Uterus (tissue), 4 donors: ENCODE data around the gene FYTTD1. TPM values are rescaled to one million over a fixed set of nuclear protein-coding genes. Genes with fewer than 3 reads are reported as not detected.
"Not testable (repeated sequence)": the region's sequence is repeated elsewhere in the genome, so short reads cannot be mapped to it uniquely, and the experiment has no call there.

Experiments used
- DNase-seq, 2 donors: peaks; one replicate each; pipeline ENCODE4 v3.0.0-alpha.2; 2019 to 2020
- H3K27ac ChIP-seq, 2 donors: fragments of 200-600 bp; sonication (generic); 1 replicate in 1 of 2; 2 replicates in 1 of 2; pipeline ENCODE4 v1.5.1; 2016 to 2018
- H3K27me3 ChIP-seq, 2 donors: fragments of 200-600 bp; sonication (generic); one replicate each; pipeline ENCODE4 v1.5.1; 2018 to 2019; ENCODE audit warnings: control low read depth in 1 of 2
- H3K36me3 ChIP-seq, 2 donors: fragments of 200-600 bp; sonication (generic); one replicate each; pipeline ENCODE4 v1.5.1; 2019; ENCODE audit warnings: control low read depth in 1 of 2
- H3K4me1 ChIP-seq, 2 donors: fragments of 200-600 bp; sonication (generic); one replicate each; pipeline ENCODE4 v1.5.1; 2018 to 2019; ENCODE audit warnings: control low read depth in 1 of 2
- H3K4me3 ChIP-seq, 2 donors: fragments of 200-600 bp; sonication (generic); 1 replicate in 1 of 2; 2 replicates in 1 of 2; pipeline ENCODE4 v1.5.1; 2018 to 2019; ENCODE audit warnings: mild to moderate bottlenecking in 1 of 2
- H3K9me3 ChIP-seq, 2 donors: fragments of 200-600 bp; sonication (generic); one replicate each; pipeline ENCODE4 v1.5.1; 2019; ENCODE audit warnings: control low read depth in 1 of 2
- POLR2A ChIP-seq, 2 donors: fragments of 450-650 bp; IDR thresholded peaks; one replicate each; pipeline ENCODE4 v1.6.1; 2016; ENCODE audit warnings: antibody characterized with exemption in 2 of 2, mild to moderate bottlenecking in 1 of 2, moderate library complexity in 1 of 2
- intact Hi-C: fragments of 100-400 bp; cut with DNase I; formaldehyde crosslinking; loops from one replicate; pipeline ENCODE4 v1.15.1; 2023; ENCODE audit warnings: low total_unique reads
- total RNA-seq, 4 donors: library from RNA; depleted of rRNA in 3 of 4; stranded (reverse); fragments of >200 nt in 3 of 4; gene quantifications; one replicate each; pipeline versions ENCODE4 v1.1.0 to v1.2.4, GENCODE V29; 2014 to 2023
- TF ChIP-seq, protein P1 (sequence below), 4 experiments: fragments of 200-600 bp in 2 of 4; fragments of 450-650 bp in 2 of 4; sonication (generic) in 2 of 4; IDR thresholded peaks; one replicate each; pipeline ENCODE4 v1.5.1; 2016 to 2019; ENCODE audit warnings: antibody characterized with exemption in 4 of 4, mild to moderate bottlenecking in 2 of 4, moderate library complexity in 1 of 4
- donor health status: DM: yes; HTN: yes; CAD: no.

Gene FYTTD1, protein sequence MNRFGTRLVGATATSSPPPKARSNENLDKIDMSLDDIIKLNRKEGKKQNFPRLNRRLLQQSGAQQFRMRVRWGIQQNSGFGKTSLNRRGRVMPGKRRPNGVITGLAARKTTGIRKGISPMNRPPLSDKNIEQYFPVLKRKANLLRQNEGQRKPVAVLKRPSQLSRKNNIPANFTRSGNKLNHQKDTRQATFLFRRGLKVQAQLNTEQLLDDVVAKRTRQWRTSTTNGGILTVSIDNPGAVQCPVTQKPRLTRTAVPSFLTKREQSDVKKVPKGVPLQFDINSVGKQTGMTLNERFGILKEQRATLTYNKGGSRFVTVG
- 100 to 1,000 TPM in 1 of 4 donors, 10 to 100 TPM in 3; 22.5 to 100 (median 45.5) TPM for total RNA-seq

- Histone ChIP-seq H3K36me3 (no peaks in the 10 kb centered on the region), H3K27me3 (no peaks in the 10 kb centered on the region), H3K9me3 (no peaks in the 10 kb centered on the region), H3K4me1 (peaks cover 9 to 10% of the 10 kb centered on the region in 2 donors), H3K4me3 (peak within 1 kb of the TSS; percentile 69 to 74), H3K27ac (peak within 1 kb of the TSS; percentile 95 to 96)
- TF ChIP-seq, protein P1, sequence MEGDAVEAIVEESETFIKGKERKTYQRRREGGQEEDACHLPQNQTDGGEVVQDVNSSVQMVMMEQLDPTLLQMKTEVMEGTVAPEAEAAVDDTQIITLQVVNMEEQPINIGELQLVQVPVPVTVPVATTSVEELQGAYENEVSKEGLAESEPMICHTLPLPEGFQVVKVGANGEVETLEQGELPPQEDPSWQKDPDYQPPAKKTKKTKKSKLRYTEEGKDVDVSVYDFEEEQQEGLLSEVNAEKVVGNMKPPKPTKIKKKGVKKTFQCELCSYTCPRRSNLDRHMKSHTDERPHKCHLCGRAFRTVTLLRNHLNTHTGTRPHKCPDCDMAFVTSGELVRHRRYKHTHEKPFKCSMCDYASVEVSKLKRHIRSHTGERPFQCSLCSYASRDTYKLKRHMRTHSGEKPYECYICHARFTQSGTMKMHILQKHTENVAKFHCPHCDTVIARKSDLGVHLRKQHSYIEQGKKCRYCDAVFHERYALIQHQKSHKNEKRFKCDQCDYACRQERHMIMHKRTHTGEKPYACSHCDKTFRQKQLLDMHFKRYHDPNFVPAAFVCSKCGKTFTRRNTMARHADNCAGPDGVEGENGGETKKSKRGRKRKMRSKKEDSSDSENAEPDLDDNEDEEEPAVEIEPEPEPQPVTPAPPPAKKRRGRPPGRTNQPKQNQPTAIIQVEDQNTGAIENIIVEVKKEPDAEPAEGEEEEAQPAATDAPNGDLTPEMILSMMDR (IDR thresholded peaks at IDR 0.05) = peak; percentile 31 to 77 (median 68)
- TF ChIP-seq POLR2A (IDR thresholded peaks at IDR 0.05) = peak; percentile 65 to 88
- intact Hi-C loops = no loop called here
- peak; percentile 86 to 92 for DNase-seq
Observed at GRCh38 chr3:197749601-197750395, at the start of gene FYTTD1. Gene FYTTD1, plus strand, starts transcription at chr3:197749883. Its CDS starts 89 bp downstream, at chr3:197749972.

GRCh38 chr3:197700095-197700494 lies 49.6 kb upstream of the FYTTD1 start:
- intact Hi-C loops = no loop called here
- TF ChIP-seq, protein P1 (IDR thresholded peaks at IDR 0.05) = no peak
- no peak for TF ChIP-seq POLR2A (IDR thresholded peaks at IDR 0.05)
- H3K9me3 ChIP-seq = no peaks in the 10 kb centered on the region
- H3K27me3 ChIP-seq = no peaks in the 10 kb centered on the region
- H3K36me3 ChIP-seq = no peaks in the 10 kb centered on the region
- H3K27ac ChIP-seq = no peak overlapping the region
- no peak overlapping the region for H3K4me3 ChIP-seq
- no peaks in the 10 kb centered on the region for H3K4me1 ChIP-seq
- no peak for DNase-seq

DNA sequence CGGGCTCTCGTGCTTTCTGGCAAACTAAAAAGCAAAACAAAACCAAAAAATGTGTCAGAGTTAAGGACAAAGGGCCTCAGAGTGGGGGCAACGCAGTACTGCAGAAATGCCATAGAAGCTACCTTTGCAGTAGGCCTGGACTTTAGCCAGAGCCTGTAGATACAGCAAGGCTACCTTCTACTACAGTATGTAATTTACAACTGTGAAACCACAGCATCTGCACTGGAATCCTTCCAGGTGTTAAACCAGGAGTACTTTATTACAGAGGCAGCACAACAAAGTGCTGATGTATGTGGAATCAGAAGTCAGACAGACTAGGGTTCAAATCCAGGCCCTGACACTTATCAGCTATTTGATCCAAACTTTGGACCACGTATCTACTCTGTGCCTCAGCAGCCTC lies 47.8 kb upstream of the FYTTD1 start:
- H3K4me1 ChIP-seq = no peaks in the 10 kb centered on the region
- H3K4me3 ChIP-seq = no peak overlapping the region
- no peak overlapping the region for H3K27ac ChIP-seq
- H3K36me3 ChIP-seq = no peaks in the 10 kb centered on the region
- intact Hi-C loops = no loop called here
- H3K27me3 ChIP-seq = no peaks in the 10 kb centered on the region
- no peak for TF ChIP-seq POLR2A (IDR thresholded peaks at IDR 0.05)
- TF ChIP-seq, protein P1 (IDR thresholded peaks at IDR 0.05) = no peak
- no peaks in the 10 kb centered on the region for H3K9me3 ChIP-seq
- no peak for DNase-seq

- no peak overlapping the region for H3K4me3 ChIP-seq
- no peak overlapping the region for H3K27ac ChIP-seq
- DNase-seq = no peak
- no peaks in the 10 kb centered on the region for H3K4me1 ChIP-seq
- H3K36me3 ChIP-seq = no peaks in the 10 kb centered on the region
- H3K27me3 ChIP-seq = no peaks in the 10 kb centered on the region
- intact Hi-C loops = no loop called here
- TF ChIP-seq, protein P1 (IDR thresholded peaks at IDR 0.05) = no peak
- TF ChIP-seq POLR2A (IDR thresholded peaks at IDR 0.05) = no peak
- H3K9me3 ChIP-seq = no peaks in the 10 kb centered on the region
Observed at GRCh38 chr3:197706658-197707057, 43.0 kb upstream of the FYTTD1 start.

DNA sequence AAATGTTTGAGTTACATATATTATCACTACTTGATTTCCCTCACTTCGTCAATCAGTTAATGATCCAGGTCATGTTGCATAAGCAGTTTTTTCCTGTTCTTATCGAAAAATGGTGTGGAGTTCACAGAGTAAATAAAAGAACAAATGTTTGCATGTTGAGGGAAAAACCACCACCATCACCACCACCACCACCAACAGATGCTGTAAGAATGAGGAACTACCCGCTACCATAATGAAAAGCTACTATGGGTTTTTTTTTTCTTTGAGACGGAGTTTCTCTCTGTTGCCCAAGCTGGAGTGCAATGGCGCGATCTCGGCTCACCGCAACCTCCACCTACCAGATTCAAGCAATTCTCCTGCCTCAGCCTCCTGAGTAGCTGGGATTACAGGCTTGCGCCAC lies 40.5 kb upstream of the FYTTD1 start:
- DNase-seq = no peak
- Histone ChIP-seq H3K4me3 (no peak overlapping the region), H3K4me1 (no peaks in the 10 kb centered on the region), H3K9me3 (no peaks in the 10 kb centered on the region), H3K36me3 (no peaks in the 10 kb centered on the region), H3K27ac (no peak overlapping the region), H3K27me3 (no peaks in the 10 kb centered on the region)
- TF ChIP-seq, protein P1 (IDR thresholded peaks at IDR 0.05) = no peak
- no peak for TF ChIP-seq POLR2A (IDR thresholded peaks at IDR 0.05)
- intact Hi-C loops = no loop called here

GRCh38 chr3:197710965-197711364 lies 38.7 kb upstream of the FYTTD1 start:
- intact Hi-C loops, H3K9me3 ChIP-seq: not testable (repeated sequence)
- peak overlapping the region; percentile 90 to 92 for H3K27ac ChIP-seq

More at GRCh38 chr3:197710965-197711364, 38.7 kb upstream of the FYTTD1 start:
- not testable (repeated sequence) for H3K27me3 ChIP-seq, DNase-seq, H3K4me3 ChIP-seq, H3K4me1 ChIP-seq, H3K36me3 ChIP-seq
